ENCODE results near the gene KCNQ1.

DNA sequence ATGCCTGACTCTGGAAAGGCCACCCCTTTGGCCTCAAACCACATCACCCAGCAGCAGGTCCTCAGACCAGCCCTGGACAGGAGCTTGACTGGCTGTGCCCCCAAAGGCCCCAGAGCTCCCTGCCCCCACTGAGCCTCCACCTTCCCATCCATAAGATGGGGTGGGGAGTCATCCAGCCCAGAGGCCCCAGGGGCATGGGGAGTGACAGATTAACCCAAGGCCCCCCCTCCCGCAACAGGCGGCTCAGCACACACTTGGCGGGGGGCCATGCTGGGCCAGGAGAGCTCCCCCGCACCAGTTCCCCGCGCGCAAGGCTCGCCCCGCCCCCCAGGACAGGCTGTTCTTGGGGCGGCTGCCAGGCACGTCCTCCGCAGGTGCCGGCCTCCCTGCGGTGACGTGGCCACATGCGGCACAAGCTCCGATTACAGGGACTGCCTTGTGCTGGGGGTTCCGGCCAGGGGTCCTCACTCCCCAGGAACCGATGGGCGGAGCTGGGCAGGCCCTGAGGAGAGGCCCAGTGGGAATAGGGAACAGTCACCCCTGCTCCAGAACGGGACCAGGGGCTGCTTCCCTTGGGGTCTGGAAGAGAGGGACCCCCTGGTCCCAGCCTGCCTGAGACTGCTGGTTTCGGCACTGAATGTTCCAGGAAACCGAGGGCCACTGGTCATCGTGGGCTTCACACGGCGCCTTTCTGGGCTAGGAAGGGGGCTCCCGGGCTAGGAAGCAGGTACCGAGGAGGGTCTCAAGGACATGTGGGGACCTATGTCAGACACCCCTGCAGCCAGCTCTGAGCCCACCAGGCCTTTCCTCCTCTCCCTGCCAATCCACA is 445.9 kb downstream of the KCNQ1 start:
- TF ChIP-seq, protein P1, sequence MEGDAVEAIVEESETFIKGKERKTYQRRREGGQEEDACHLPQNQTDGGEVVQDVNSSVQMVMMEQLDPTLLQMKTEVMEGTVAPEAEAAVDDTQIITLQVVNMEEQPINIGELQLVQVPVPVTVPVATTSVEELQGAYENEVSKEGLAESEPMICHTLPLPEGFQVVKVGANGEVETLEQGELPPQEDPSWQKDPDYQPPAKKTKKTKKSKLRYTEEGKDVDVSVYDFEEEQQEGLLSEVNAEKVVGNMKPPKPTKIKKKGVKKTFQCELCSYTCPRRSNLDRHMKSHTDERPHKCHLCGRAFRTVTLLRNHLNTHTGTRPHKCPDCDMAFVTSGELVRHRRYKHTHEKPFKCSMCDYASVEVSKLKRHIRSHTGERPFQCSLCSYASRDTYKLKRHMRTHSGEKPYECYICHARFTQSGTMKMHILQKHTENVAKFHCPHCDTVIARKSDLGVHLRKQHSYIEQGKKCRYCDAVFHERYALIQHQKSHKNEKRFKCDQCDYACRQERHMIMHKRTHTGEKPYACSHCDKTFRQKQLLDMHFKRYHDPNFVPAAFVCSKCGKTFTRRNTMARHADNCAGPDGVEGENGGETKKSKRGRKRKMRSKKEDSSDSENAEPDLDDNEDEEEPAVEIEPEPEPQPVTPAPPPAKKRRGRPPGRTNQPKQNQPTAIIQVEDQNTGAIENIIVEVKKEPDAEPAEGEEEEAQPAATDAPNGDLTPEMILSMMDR (IDR thresholded peaks at IDR 0.05; ENCODE audit: insufficient read depth, low read length, poor library complexity, severe bottlenecking) = no peak
- TF ChIP-seq EZH2phosphoT487 (conservative IDR thresholded peaks at IDR 0.05; ENCODE audit: low read length) = no peak
